Endodermal cell (in vitro differentiated cells): Measurements from ENCODE around the gene OPN3. TPM values are rescaled to one million over a fixed set of nuclear protein-coding genes. Genes with fewer than 3 reads are reported as not detected.

Source experiments
- DNase-seq: peaks from one replicate; pipeline ENCODE4 v3.0.0-alpha.2; 2017
- H3K27ac ChIP-seq: 2 replicates; pipeline ENCODE4 v1.5.1; 2013; ENCODE audit warnings: mild to moderate bottlenecking, low read depth, low read length, moderate library complexity
- H3K27me3 ChIP-seq: 2 replicates; pipeline ENCODE4 v1.6.1; 2013; ENCODE audit warnings: mild to moderate bottlenecking, low read length, moderate library complexity; ENCODE audit not compliant: insufficient read depth, control insufficient read depth, poor library complexity, severe bottlenecking
- H3K36me3 ChIP-seq: 2 replicates; pipeline ENCODE4 v1.7.0; 2013; ENCODE audit warnings: mild to moderate bottlenecking, low read length, moderate library complexity; ENCODE audit not compliant: control insufficient read depth, insufficient read depth
- H3K4me1 ChIP-seq: one replicate; pipeline ENCODE4 v1.7.0; 2013; ENCODE audit warnings: low read length; ENCODE audit not compliant: control insufficient read depth, insufficient read depth
- H3K4me3 ChIP-seq: 2 replicates; pipeline ENCODE4 v1.5.1; 2013; ENCODE audit warnings: mild to moderate bottlenecking, low read length, moderate library complexity
- H3K9ac ChIP-seq: 2 replicates; pipeline ENCODE4 v1.6.1; 2013; ENCODE audit warnings: mild to moderate bottlenecking, low read length, moderate library complexity; ENCODE audit not compliant: poor library complexity, severe bottlenecking; ENCODE audit errors: extremely low read depth
- H3K9me3 ChIP-seq: 2 replicates; pipeline ENCODE4 v1.6.1; 2013; ENCODE audit warnings: mild to moderate bottlenecking, low read length, moderate library complexity; ENCODE audit not compliant: control insufficient read depth
- H3K27ac Mint-ChIP-seq: 2 replicates; pipeline ENCODE4 v1.8.0; 2020; ENCODE audit warnings: mixed read lengths
- H3K27me3 Mint-ChIP-seq: 2 replicates; pipeline ENCODE4 v1.8.0; 2021; ENCODE audit warnings: mild to moderate bottlenecking, mixed read lengths; ENCODE audit not compliant: insufficient read depth
- H3K36me3 Mint-ChIP-seq: 2 replicates; pipeline ENCODE4 v1.8.0; 2020; ENCODE audit warnings: low read depth, mixed read lengths
- H3K4me1 Mint-ChIP-seq: 2 replicates; pipeline ENCODE4 v1.8.0; 2020; ENCODE audit warnings: mixed read lengths
- H3K4me3 Mint-ChIP-seq: 2 replicates; pipeline ENCODE4 v1.8.0; 2020; ENCODE audit warnings: mild to moderate bottlenecking, moderate library complexity, mixed read lengths
- H3K9me3 Mint-ChIP-seq: 2 replicates; pipeline ENCODE4 v1.8.0; 2020; ENCODE audit warnings: mild to moderate bottlenecking, mixed read lengths
- CTCF ChIP-seq: fragments of 200-600 bp; sonication (generic); conservative IDR thresholded peaks from 2 replicates; pipeline ENCODE4 v1.5.0; 2021; ENCODE audit warnings: antibody characterized with exemption, mild to moderate bottlenecking
- WGBS, 2 experiments: methylation state at CpG; one replicate each; pipeline versions ENCODE4 v1.1.5 to v1.1.7; 2013; ENCODE audit warnings: missing lambda C conversion rate in 2 of 2, mixed read lengths in 1 of 2; ENCODE audit not compliant: insufficient coverage in 1 of 2, insufficient read length in 1 of 2; 5-methylcytosine and 5-hydroxymethylcytosine counted together
- total RNA-seq, 2 donors: library from RNA; stranded (reverse); fragmentation: NEBNext Ultra II Directional in 1 of 2; extraction: Animal tissue kit (Norgen Biotek cat#: 25700) in 1 of 2; gene quantifications; 2 replicates in 1 of 2; 3 replicates in 1 of 2; pipeline ENCODE4 v1.2.1, GENCODE V29; 2021

The OPN3 gene
- total RNA-seq, 2 donors from 2014 or later = 9.0 to 22.5 TPM

DNA sequence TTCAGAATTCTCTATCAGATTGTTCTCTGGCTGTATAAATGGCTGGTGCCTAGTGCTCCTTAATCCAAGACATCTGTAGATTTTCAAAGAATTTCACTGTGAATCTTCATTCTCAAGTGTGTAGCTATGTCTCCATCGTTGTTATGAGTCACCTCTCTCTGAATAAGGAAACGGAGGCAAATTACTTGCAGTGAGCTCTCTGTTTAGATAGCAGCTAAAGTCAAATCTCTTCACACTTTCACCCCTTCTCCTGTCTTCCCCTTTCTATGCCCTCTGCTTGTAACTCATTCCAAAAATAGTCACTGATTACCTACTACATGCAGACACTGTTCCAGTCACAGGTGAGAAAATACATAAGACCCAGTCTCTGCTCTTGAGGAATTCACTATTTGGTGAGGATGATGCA is 39.7 kb downstream of the OPN3 start:
- TF ChIP-seq CTCF = no peak
- no peak for DNase-seq
- no peaks in the 10 kb centered on the region for H3K9me3 Mint-ChIP-seq
- H3K4me1 ChIP-seq = peaks cover 3% of the 10 kb centered on the region
- H3K27me3 Mint-ChIP-seq = peaks cover 3% of the 10 kb centered on the region
- no peak overlapping the region for H3K9ac ChIP-seq
- no peak overlapping the region for H3K4me3 Mint-ChIP-seq
- H3K27ac ChIP-seq = no peak overlapping the region
- no peak overlapping the region for H3K4me3 ChIP-seq
- H3K4me1 Mint-ChIP-seq = no peaks in the 10 kb centered on the region
- no peaks in the 10 kb centered on the region for H3K9me3 ChIP-seq
- no peaks in the 10 kb centered on the region for H3K36me3 ChIP-seq
- H3K27me3 ChIP-seq = no peaks in the 10 kb centered on the region
- H3K36me3 Mint-ChIP-seq = no peaks in the 10 kb centered on the region
- WGBS, 2 experiments = 79 to 88% methylated on average over 2 of the region's 2 CpGs
- no peak overlapping the region for H3K27ac Mint-ChIP-seq

GRCh38 chr1:241598249-241598648 is 41.9 kb downstream of the OPN3 start:
- H3K4me1 Mint-ChIP-seq = no peaks in the 10 kb centered on the region
- no peaks in the 10 kb centered on the region for H3K9me3 Mint-ChIP-seq

DNA sequence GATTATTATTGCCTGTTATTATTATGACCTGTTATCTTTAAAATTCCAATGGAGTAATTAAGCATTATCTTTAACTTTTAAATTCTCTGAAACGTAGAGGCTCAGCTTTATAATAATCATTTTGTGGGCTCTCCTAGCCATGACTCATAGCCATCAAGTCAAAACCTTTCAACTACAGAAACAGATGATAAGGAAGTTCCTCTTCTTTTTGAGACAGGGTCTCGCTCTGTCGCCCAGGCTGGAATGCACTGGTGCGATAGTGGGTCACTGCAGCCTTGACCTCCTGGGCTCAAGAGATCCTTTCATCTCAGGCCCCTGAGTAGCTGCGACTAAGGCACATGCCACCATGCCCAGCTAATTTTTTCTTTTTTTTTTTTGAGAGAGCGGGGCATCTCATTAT is 43.5 kb downstream of the OPN3 start:
- H3K4me3 Mint-ChIP-seq = no peak overlapping the region
- H3K27ac Mint-ChIP-seq = no peak overlapping the region
- no peaks in the 10 kb centered on the region for H3K27me3 ChIP-seq
- WGBS, 2 experiments = 93 to 95% methylated on average over 5 to 6 of the region's 6 CpGs
- no peak for TF ChIP-seq CTCF
- H3K9ac ChIP-seq = no peak overlapping the region
- H3K4me1 ChIP-seq = peaks cover 3% of the 10 kb centered on the region
- no peaks in the 10 kb centered on the region for H3K9me3 Mint-ChIP-seq
- peaks cover 8% of the 10 kb centered on the region for H3K4me1 Mint-ChIP-seq
- H3K27me3 Mint-ChIP-seq = peaks cover 3% of the 10 kb centered on the region
- no peaks in the 10 kb centered on the region for H3K36me3 ChIP-seq
- no peak overlapping the region for H3K4me3 ChIP-seq
- no peaks in the 10 kb centered on the region for H3K9me3 ChIP-seq
- DNase-seq = no peak
- no peaks in the 10 kb centered on the region for H3K36me3 Mint-ChIP-seq
- no peak overlapping the region for H3K27ac ChIP-seq

More at GRCh38 chr1:241598249-241598648, 41.9 kb downstream of the OPN3 start:
- H3K9ac ChIP-seq = no peak overlapping the region
- Mint-ChIP-seq H3K36me3 (no peaks in the 10 kb centered on the region), H3K4me3 (no peak overlapping the region), H3K27ac (no peak overlapping the region), H3K27me3 (peaks cover 3% of the 10 kb centered on the region)
- peaks cover 3% of the 10 kb centered on the region for H3K4me1 ChIP-seq
- H3K36me3 ChIP-seq = no peaks in the 10 kb centered on the region
- H3K27ac ChIP-seq = no peak overlapping the region
- no peak overlapping the region for H3K4me3 ChIP-seq
- WGBS, 2 experiments = 84 to 95% methylated on average over 2 of the region's 3 CpGs
- no peak for TF ChIP-seq CTCF
- no peaks in the 10 kb centered on the region for H3K9me3 ChIP-seq
- no peak for DNase-seq
- no peaks in the 10 kb centered on the region for H3K27me3 ChIP-seq
